Hematopoietic multipotent progenitor cell treated with erythropoietin and hydrocortisone succinate and interleukin-3 and kit ligand, for 17 days (in vitro differentiated cells): Measurements from ENCODE around the gene CCDC192.

Experiments used
- DNase-seq: peaks from one replicate; pipeline ENCODE4 v3.0.0-alpha.2; 2015; ENCODE audit warnings: low spot score

CCDC192 gene

GRCh38 chr5:127923804-127924570 is 220.8 kb downstream of the CCDC192 start:
- DNase-seq = no peak

- no peak for DNase-seq
Measured at GRCh38 chr5:127924606-127925005, 221.4 kb downstream of the CCDC192 start.

GRCh38 chr5:127925916-127926315 is 222.7 kb downstream of the CCDC192 start:
- no peak for DNase-seq

- DNase-seq = no peak
Measured at GRCh38 chr5:127926974-127927373, 223.8 kb downstream of the CCDC192 start.

GRCh38 chr5:127928053-127928452 is 224.9 kb downstream of the CCDC192 start:
- DNase-seq = no peak

- no peak for DNase-seq
Measured at GRCh38 chr5:127930311-127930710, 227.1 kb downstream of the CCDC192 start.

GRCh38 chr5:127931396-127931795 is 228.2 kb downstream of the CCDC192 start:
- no peak for DNase-seq

- DNase-seq = no peak
Measured at GRCh38 chr5:127933348-127933747, 230.2 kb downstream of the CCDC192 start.

GRCh38 chr5:127934791-127935256 is 231.6 kb downstream of the CCDC192 start:
- no peak for DNase-seq

- DNase-seq = no peak
Measured at GRCh38 chr5:127935398-127935797, 232.2 kb downstream of the CCDC192 start.

GRCh38 chr5:127936439-127936972 is 233.3 kb downstream of the CCDC192 start:
- DNase-seq = no peak

GRCh38 chr5:127938746-127939145 is 235.6 kb downstream of the CCDC192 start:
- DNase-seq = no peak

- DNase-seq = no peak
Measured at GRCh38 chr5:127940854-127941253, 237.7 kb downstream of the CCDC192 start.

GRCh38 chr5:127941646-127942045 is 238.5 kb downstream of the CCDC192 start:
- DNase-seq = no peak

GRCh38 chr5:127942246-127943060 is 239.3 kb downstream of the CCDC192 start:
- DNase-seq = no peak

- DNase-seq = no peak
Measured at GRCh38 chr5:127943061-127943371, 239.8 kb downstream of the CCDC192 start.

- no peak for DNase-seq
Measured at GRCh38 chr5:127944125-127944524, 240.9 kb downstream of the CCDC192 start.

GRCh38 chr5:127947941-127948340 is 244.8 kb downstream of the CCDC192 start:
- DNase-seq = no peak

GRCh38 chr5:127950707-127951391 is 247.7 kb downstream of the CCDC192 start:
- no peak for DNase-seq

GRCh38 chr5:127951791-127952190 is 248.6 kb downstream of the CCDC192 start:
- no peak for DNase-seq

GRCh38 chr5:127957183-127957582 is 254.0 kb downstream of the CCDC192 start:
- no peak for DNase-seq

- DNase-seq = no peak
Measured at GRCh38 chr5:127957701-127958239, 254.6 kb downstream of the CCDC192 start.
